CD8-positive, alpha-beta memory T cell (primary cell): ENCODE measurements around the gene SKAP1. TPM values are rescaled to one million over a fixed set of nuclear protein-coding genes. Genes with fewer than 3 reads are reported as not detected.

Experiments
- CTCF ChIA-PET: fragments of 350-600 bp; sonication (Branson Sonifier 250); formaldehyde crosslinking; loops from one replicate; lab custom pipeline; 2021; ENCODE audit warnings: antibody characterized with exemption; lab: Charles Lee
- POLR2A ChIA-PET: fragments of 350-600 bp; sonication (Branson Sonifier 250); formaldehyde crosslinking; loops from one replicate; lab custom pipeline; 2021; ENCODE audit warnings: antibody characterized with exemption; lab: Charles Lee
- DNase-seq, 5 donors: peaks; one replicate each; pipeline versions ENCODE4 v3.0.0 to v3.0.0-alpha.2; 2020 to 2022; ENCODE audit warnings: mixed read lengths in 1 of 5
- H3K27ac ChIP-seq: one replicate; pipeline ENCODE4 v1.7.0; 2013; ENCODE audit warnings: low read depth, mild to moderate bottlenecking, low read length, moderate library complexity
- H3K27me3 ChIP-seq: 2 replicates; pipeline ENCODE4 v1.7.0; 2013; ENCODE audit warnings: low read length, mild to moderate bottlenecking; ENCODE audit not compliant: insufficient read depth, poor library complexity, severe bottlenecking
- H3K36me3 ChIP-seq: 2 replicates; pipeline ENCODE4 v1.7.0; 2013; ENCODE audit warnings: mild to moderate bottlenecking, low read length, moderate library complexity; ENCODE audit not compliant: insufficient read depth
- H3K4me1 ChIP-seq: 2 replicates; pipeline ENCODE4 v1.7.0; 2013; ENCODE audit warnings: mild to moderate bottlenecking, low read length, moderate library complexity; ENCODE audit not compliant: insufficient read depth
- H3K4me3 ChIP-seq: 2 replicates; pipeline ENCODE4 v1.7.0; 2013; ENCODE audit warnings: mild to moderate bottlenecking, low read length
- H3K9me3 ChIP-seq: 2 replicates; pipeline ENCODE4 v1.7.0; 2013; ENCODE audit warnings: mild to moderate bottlenecking, low read length
- H3K27ac Mint-ChIP-seq, 8 donors: one replicate each; pipeline ENCODE4 v1.8.0; 2020 to 2021; ENCODE audit warnings: mixed read lengths in 8 of 8, mild to moderate bottlenecking in 6 of 8, inconsistent platforms in 3 of 8, moderate library complexity in 3 of 8
- H3K27me3 Mint-ChIP-seq, 2 donors: one replicate each; pipeline ENCODE4 v1.8.0; 2020 to 2021; ENCODE audit warnings: mixed read lengths in 2 of 2, mild to moderate bottlenecking in 1 of 2, moderate library complexity in 1 of 2
- H3K36me3 Mint-ChIP-seq, 3 donors: one replicate each; pipeline ENCODE4 v1.8.0; 2020 to 2021; ENCODE audit warnings: mixed read lengths in 3 of 3, inconsistent platforms in 1 of 3, mild to moderate bottlenecking in 1 of 3
- H3K4me1 Mint-ChIP-seq, 3 donors: one replicate each; pipeline ENCODE4 v1.8.0; 2020 to 2021; ENCODE audit warnings: mixed read lengths in 3 of 3, inconsistent platforms in 1 of 3, mild to moderate bottlenecking in 1 of 3
- H3K4me3 Mint-ChIP-seq, 7 donors: one replicate each; pipeline ENCODE4 v1.8.0; 2020 to 2021; ENCODE audit warnings: mixed read lengths in 7 of 7, mild to moderate bottlenecking in 6 of 7, moderate library complexity in 4 of 7, inconsistent platforms in 2 of 7
- H3K9me3 Mint-ChIP-seq, 5 donors: one replicate each; pipeline ENCODE4 v1.8.0; 2020 to 2022; ENCODE audit warnings: mixed read lengths in 5 of 5, mild to moderate bottlenecking in 3 of 5, moderate library complexity in 2 of 5, inconsistent platforms in 1 of 5
- polyA plus RNA-seq: library from polyadenylated mRNA; unstranded; fragments of 300-500 nt; fragmentation: Illumina TruSeq; gene quantifications from one replicate; pipeline ENCODE4 v1.2.3, GENCODE V29; 2021
- total RNA-seq, 2 experiments: library from RNA; stranded (reverse); gene quantifications; one replicate each; pipeline ENCODE4 v1.2.3, GENCODE V29; 2021

The SKAP1 gene
- total and polyA plus RNA-seq, 3 experiments from 2014 or later: 50.5 to 264 (median 56.0) TPM

DNA sequence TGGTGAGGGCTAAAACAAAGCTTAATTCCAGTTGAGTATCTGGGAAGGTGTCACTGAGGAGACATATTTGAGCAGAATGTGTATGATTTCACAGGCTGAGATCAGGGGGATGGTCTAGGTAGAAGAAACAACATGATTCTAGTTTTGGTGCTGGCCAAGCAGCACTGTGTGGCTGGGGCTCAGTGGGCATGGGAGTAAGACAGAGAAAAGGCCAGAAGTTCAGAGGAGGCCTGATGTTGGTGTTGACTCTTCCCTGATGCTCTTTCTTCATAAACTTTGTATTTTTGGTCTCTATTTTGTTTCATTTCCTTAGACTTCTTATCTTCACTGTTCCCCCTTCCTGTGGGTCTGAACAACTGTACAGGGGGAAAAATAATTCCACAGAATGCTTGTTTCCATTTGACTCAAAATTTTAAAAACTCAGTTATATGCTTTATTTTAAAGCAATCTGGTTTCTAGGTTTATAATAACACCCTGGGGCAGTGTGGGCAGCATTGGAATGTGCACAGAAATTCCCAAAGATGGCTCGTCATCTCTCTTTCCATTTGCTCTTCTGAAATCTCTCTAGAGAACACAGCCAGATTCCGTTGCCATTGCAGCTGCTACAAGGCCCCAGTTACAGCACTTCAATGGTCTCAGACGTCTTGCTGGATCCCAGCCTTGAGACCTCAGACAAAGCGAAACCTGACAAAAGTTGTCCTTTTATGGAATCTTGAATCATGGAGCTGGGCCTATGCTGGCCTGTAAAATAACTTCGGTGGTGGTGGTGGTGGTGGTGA lies 254.1 kb downstream of the SKAP1 start:
- DNase-seq: no peak
- Histone ChIP-seq H3K27ac (no peak overlapping the region), H3K9me3 (no peaks in the 10 kb centered on the region), H3K36me3 (peaks cover 25% of the 10 kb centered on the region), H3K4me1 (peaks cover 15% of the 10 kb centered on the region), H3K4me3 (no peak overlapping the region), H3K27me3 (no peaks in the 10 kb centered on the region)
- Mint-ChIP-seq H3K27me3 (no peaks in the 10 kb centered on the region), H3K36me3 (peaks cover 0 to 83% (median 26%) of the 10 kb centered on the region in 3 donors), H3K4me3 (no peak overlapping the region), H3K4me1 (peaks cover 25 to 45% (median 25%) of the 10 kb centered on the region in 3 donors), H3K27ac (peak overlapping the region in 7 of 8 donors; percentile 8 to 70 (median 28)), H3K9me3 (no peaks in the 10 kb centered on the region)
- ChIA-PET POLR2A (no interaction called here), CTCF (no interaction called here)

DNA sequence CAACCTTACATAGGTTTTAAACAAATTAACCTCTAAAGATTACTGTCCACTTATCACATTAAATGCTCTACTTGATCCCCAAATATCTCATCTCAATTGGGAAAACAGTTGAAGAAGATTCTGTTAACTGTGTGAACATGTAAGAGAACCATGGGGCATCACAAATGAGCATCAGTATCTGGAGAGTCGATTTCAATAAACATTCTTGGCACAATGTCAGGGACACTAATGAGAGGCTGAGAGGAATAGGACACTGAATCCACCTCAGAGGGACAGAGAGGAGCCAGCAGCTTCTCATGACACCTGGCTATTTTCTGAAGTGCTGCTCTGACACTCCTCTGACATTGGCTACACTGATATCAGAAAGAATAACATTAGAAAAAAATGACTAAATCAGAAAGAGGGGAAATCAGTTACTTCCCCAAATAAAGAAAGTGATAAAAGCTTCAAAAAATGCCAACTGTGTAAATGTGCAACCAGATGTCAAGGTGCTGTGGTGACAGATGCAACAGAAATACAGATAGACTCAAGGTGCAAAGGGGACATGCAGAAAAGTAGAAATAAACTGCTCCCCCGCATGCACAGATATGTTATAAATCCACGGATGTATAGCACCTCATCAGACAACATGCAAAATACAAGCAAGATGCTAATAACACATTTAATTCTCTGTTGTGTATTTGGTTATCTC lies 255.0 kb downstream of the SKAP1 start:
- Histone ChIP-seq H3K4me3 (no peak overlapping the region), H3K27ac (no peak overlapping the region), H3K9me3 (no peaks in the 10 kb centered on the region), H3K36me3 (peaks cover 23% of the 10 kb centered on the region), H3K4me1 (peaks cover 15% of the 10 kb centered on the region), H3K27me3 (no peaks in the 10 kb centered on the region)
- no peak for DNase-seq
- peaks cover 0 to 81% (median 27%) of the 10 kb centered on the region in 3 donors for H3K36me3 Mint-ChIP-seq
- CTCF ChIA-PET: no interaction called here
- no peak overlapping the region for H3K4me3 Mint-ChIP-seq
- no peaks in the 10 kb centered on the region for H3K9me3 Mint-ChIP-seq
- H3K4me1 Mint-ChIP-seq: peaks cover 25 to 43% (median 25%) of the 10 kb centered on the region in 3 donors
- H3K27ac Mint-ChIP-seq: peak overlapping the region in 5 of 8 donors; percentile 0 to 70 (median 35)
- no peaks in the 10 kb centered on the region for H3K27me3 Mint-ChIP-seq
- POLR2A ChIA-PET: no interaction called here

DNA sequence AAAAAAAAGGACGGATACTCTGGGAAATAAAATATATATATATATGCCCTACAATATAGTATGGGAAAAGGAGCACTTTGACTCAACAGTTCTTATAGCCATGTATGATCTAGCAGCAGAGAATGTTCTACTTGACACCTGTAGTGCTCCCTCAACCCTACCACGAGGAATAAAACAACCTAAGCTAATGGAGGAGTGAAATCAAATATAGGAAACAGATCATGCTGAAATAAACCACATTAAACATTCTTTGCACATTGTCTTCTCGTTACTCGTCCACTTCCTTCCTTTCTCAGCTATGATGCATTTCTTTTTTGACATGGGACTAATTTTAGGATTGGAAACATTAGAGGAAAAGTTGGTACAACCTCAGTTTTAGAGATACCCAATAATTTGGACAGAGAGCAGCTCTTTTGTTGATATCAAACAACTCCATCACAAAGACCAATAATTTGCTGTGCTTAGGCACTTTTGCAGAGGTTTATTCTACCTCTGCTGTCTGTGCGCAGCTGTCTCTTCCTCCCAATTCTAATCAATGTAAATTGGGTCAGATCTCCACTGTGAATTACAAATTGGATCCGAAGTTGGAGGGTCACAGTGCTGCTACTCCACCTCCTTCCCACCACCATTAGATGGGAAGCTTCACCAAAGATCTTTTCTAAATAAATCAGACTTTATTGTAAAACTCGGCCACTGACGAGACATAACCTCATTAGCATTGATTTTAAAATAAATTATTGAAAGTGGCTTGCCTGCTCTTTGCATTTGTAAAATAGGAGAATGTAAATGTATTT lies 256.6 kb downstream of the SKAP1 start:
- Mint-ChIP-seq H3K36me3 (peaks cover 0 to 81% (median 21%) of the 10 kb centered on the region in 3 donors), H3K4me1 (peaks cover 25 to 39% (median 26%) of the 10 kb centered on the region in 3 donors), H3K27me3 (no peaks in the 10 kb centered on the region), H3K4me3 (peak overlapping the region in 1 of 7 donors; percentile 6), H3K27ac (peak overlapping the region in 6 of 8 donors; percentile 4 to 74 (median 52)), H3K9me3 (no peaks in the 10 kb centered on the region)
- no peak for DNase-seq
- peaks cover 28% of the 10 kb centered on the region for H3K36me3 ChIP-seq
- ChIA-PET CTCF (interaction anchor here (0.5 to 0.6 kb wide), 2 partner anchors 12 to 630 kb away, joined by 3 read pairs; no protein-coding TSS in a partner anchor), POLR2A (no interaction called here)
- no peak overlapping the region for H3K4me3 ChIP-seq
- H3K9me3 ChIP-seq: no peaks in the 10 kb centered on the region
- H3K4me1 ChIP-seq: peaks cover 15% of the 10 kb centered on the region
- no peaks in the 10 kb centered on the region for H3K27me3 ChIP-seq
- no peak overlapping the region for H3K27ac ChIP-seq

DNA sequence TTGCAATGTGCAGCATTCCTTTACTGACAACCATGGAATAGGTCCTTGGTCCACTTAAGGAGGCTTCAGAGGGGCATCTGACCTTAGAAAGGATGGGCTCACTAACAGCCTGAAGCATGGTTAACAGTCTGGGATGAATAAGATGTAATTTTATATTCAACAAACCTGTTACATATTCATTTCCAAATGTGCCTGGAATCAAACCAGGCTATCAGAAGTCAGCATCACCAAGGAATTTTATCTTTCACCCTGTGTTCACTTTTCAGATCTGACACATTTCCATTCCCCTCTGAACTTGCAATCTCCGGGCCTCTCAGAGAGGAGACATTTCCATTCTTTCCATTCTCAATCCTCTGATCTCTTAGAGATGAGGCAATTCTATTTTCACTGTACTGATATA lies 260.1 kb downstream of the SKAP1 start:
- Histone ChIP-seq H3K27me3 (no peaks in the 10 kb centered on the region), H3K36me3 (peaks cover 16% of the 10 kb centered on the region), H3K27ac (no peak overlapping the region), H3K9me3 (no peaks in the 10 kb centered on the region), H3K4me3 (no peak overlapping the region), H3K4me1 (peaks cover 15% of the 10 kb centered on the region)
- peaks cover 21 to 36% (median 23%) of the 10 kb centered on the region in 3 donors for H3K4me1 Mint-ChIP-seq
- H3K4me3 Mint-ChIP-seq: no peak overlapping the region
- H3K9me3 Mint-ChIP-seq: no peaks in the 10 kb centered on the region
- peak overlapping the region in 3 of 8 donors; percentile 4 to 71 (median 46) for H3K27ac Mint-ChIP-seq
- POLR2A ChIA-PET: no interaction called here
- CTCF ChIA-PET: no interaction called here
- DNase-seq: no peak
- peaks cover 5 to 80% (median 21%) of the 10 kb centered on the region in 3 donors for H3K36me3 Mint-ChIP-seq
- H3K27me3 Mint-ChIP-seq: no peaks in the 10 kb centered on the region

DNA sequence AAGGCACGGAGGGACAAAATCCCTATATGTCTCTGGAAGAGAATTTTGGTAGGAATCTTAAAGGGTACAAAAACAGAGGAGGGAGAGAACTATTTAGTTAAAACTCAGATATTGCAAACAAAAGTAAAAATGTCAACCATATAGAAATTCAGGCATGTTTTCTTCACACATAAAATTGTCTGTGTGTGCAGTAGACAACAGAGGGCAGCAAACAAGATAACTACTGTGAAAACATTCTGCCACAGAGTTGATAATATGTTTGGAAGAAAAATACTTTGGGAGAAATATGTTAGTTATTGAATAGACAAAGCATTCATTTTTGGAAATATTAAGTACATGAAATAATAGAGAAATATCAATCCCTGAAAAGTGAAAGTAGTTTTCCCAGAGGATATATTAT lies 266.2 kb downstream of the SKAP1 start:
- no peak for DNase-seq
- no peak overlapping the region for H3K4me3 ChIP-seq
- H3K36me3 Mint-ChIP-seq: peaks cover 6 to 93% (median 20%) of the 10 kb centered on the region in 3 donors
- H3K4me3 Mint-ChIP-seq: no peak overlapping the region
- POLR2A ChIA-PET: no interaction called here
- CTCF ChIA-PET: interaction anchor here (1.3 kb wide), 1 partner anchor 21 kb away, joined by 3 read pairs; no protein-coding TSS in a partner anchor
- H3K36me3 ChIP-seq: peaks cover 13% of the 10 kb centered on the region
- peaks cover 4 to 18% (median 5%) of the 10 kb centered on the region in 3 donors for H3K4me1 Mint-ChIP-seq
- H3K27me3 Mint-ChIP-seq: no peaks in the 10 kb centered on the region
- no peaks in the 10 kb centered on the region for H3K9me3 ChIP-seq
- H3K9me3 Mint-ChIP-seq: no peaks in the 10 kb centered on the region
- H3K27ac Mint-ChIP-seq: peak overlapping the region in 6 of 8 donors; percentile 0 to 81 (median 20)
- no peak overlapping the region for H3K27ac ChIP-seq
- no peaks in the 10 kb centered on the region for H3K4me1 ChIP-seq
- no peaks in the 10 kb centered on the region for H3K27me3 ChIP-seq

DNA sequence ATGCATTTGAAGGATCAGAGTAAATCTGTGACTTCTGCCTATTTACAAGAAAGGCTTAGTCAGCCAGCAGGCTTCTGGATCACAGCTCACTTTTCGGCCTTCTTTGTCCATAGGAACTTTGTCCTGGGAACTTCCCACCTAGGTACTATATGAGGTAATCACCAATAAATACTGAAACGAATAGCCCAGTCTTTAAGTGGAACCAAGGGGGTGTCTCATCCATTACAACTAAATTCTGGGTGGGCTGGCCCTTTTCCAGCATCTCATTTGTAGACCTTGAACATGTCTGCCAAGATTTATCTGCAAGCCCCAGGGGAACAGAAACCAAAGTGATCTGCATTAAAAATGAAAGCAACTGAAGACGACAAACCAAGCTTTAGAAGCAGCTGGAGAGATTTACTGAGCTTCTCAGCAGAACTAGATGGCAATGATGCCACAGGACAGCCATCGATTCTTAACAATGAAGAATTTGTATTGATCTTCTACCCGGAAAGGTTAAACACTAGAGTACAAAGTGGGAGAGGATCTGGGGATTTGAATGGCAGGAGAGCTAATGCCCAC lies 267.0 kb downstream of the SKAP1 start:
- CTCF ChIA-PET: interaction anchor here (1.3 kb wide), 1 partner anchor 20 kb away, joined by 3 read pairs; no protein-coding TSS in a partner anchor
- no peak overlapping the region for H3K4me3 ChIP-seq
- POLR2A ChIA-PET: no interaction called here
- peaks cover 13% of the 10 kb centered on the region for H3K36me3 ChIP-seq
- Mint-ChIP-seq H3K27me3 (no peaks in the 10 kb centered on the region), H3K4me3 (no peak overlapping the region), H3K9me3 (no peaks in the 10 kb centered on the region), H3K27ac (peak overlapping the region in 6 of 8 donors; percentile 13 to 81 (median 30)), H3K4me1 (peaks cover 4 to 18% (median 5%) of the 10 kb centered on the region in 3 donors), H3K36me3 (peaks cover 6 to 87% (median 19%) of the 10 kb centered on the region in 3 donors)
- H3K27ac ChIP-seq: no peak overlapping the region
- H3K4me1 ChIP-seq: no peaks in the 10 kb centered on the region
- no peak for DNase-seq
- H3K27me3 ChIP-seq: no peaks in the 10 kb centered on the region
- H3K9me3 ChIP-seq: no peaks in the 10 kb centered on the region

DNA sequence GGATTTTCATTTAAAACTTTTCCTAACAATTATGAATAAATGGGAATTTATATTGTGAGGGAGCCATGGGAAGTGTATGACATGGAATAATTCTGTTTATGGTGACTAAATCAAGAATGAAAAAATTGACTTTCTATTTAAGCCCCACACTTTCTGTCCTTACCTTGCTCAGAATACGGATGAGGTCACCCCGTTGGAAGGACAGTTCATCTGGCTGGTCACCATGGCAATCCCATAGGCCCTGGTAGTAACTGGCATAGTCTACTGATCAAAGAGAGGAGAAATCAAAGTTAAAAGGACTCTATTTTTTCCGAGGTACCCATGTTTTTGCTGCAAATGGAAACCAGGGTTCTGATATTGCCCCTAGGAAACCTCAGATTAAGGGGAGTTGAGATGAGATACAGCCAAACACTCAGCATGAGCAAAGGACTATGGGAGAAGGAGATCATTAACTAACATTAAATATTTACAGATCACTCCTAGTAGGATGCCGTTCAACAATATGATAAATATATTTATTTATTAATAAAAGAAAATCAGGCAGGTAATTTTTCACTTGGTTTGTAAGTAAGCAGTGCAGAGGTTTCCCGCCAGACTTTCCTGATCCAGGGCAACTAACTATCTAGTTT lies 267.6 kb downstream of the SKAP1 start:
- CTCF ChIA-PET: interaction anchor here (1.3 kb wide), 1 partner anchor 19 kb away, joined by 3 read pairs; no protein-coding TSS in a partner anchor
- no peak overlapping the region for H3K4me3 ChIP-seq
- Mint-ChIP-seq H3K27ac (no peak overlapping the region), H3K4me3 (no peak overlapping the region), H3K9me3 (no peaks in the 10 kb centered on the region), H3K27me3 (no peaks in the 10 kb centered on the region), H3K36me3 (peaks cover 6 to 82% (median 19%) of the 10 kb centered on the region in 3 donors), H3K4me1 (peaks cover 4 to 16% (median 5%) of the 10 kb centered on the region in 3 donors)
- POLR2A ChIA-PET: no interaction called here
- no peak for DNase-seq
- no peaks in the 10 kb centered on the region for H3K9me3 ChIP-seq
- H3K36me3 ChIP-seq: peaks cover 13% of the 10 kb centered on the region
- H3K27ac ChIP-seq: no peak overlapping the region
- no peaks in the 10 kb centered on the region for H3K27me3 ChIP-seq
- no peaks in the 10 kb centered on the region for H3K4me1 ChIP-seq
